ENCODE results near the gene GNB5. TPM values are rescaled to one million over a fixed set of nuclear protein-coding genes. Genes with fewer than 3 reads are reported as not detected.
"Not testable (repeated sequence)": the region's sequence is repeated elsewhere in the genome, so short reads cannot be mapped to it uniquely, and the experiment has no call there.

The GNB5 gene
- total RNA-seq, 1 experiment from 2014 or later = 29.8 TPM

DNA sequence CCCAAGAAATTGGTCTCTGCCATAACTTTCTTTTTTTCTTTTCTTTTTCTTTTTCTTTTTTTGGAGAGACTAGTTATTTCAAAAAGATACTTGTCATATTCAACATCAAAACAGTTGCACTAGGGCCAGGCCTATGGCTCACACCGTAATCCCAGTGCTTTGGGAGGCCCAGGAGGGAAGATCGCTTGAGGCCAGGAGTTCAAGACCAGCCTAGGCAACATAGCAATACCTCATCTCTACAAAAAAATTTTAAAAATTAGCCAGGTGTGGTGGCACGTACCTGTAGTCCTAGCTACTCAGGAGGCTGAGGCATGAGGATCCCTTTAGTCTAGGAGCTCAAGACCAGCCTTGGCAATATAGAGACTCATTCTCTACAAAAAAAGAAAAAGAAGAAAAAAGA is 49.0 kb upstream of the GNB5 start:
- H3K27ac Mint-ChIP-seq = no peak overlapping the region
- Histone ChIP-seq H2BK120ac (ENCODE audit: low read depth, low read length, poor library complexity, severe bottlenecking) (no peak overlapping the region), H2BK5ac (ENCODE audit: insufficient read length, low read length) (no peak overlapping the region), H3K79me2 (ENCODE audit: insufficient read depth, low read length) (no peaks in the 10 kb centered on the region), H3K56ac (ENCODE audit: insufficient read length, low read depth, low read length) (no peak overlapping the region), H3K18ac (ENCODE audit: insufficient read length, low read depth, low read length) (no peak overlapping the region), H3T11ph (ENCODE audit: low read length) (no peak overlapping the region), H4K5ac (ENCODE audit: insufficient read length, low read depth, low read length) (no peak overlapping the region), H3K4me2 (ENCODE audit: insufficient read depth, insufficient read length, low read length) (no peak overlapping the region), H3K79me1 (ENCODE audit: insufficient read depth, low read depth, low read length, poor library complexity, severe bottlenecking) (no peaks in the 10 kb centered on the region), H2BK12ac (ENCODE audit: insufficient read length, low read depth, low read length) (no peak overlapping the region), H3K23ac (ENCODE audit: insufficient read length, low read depth, low read length) (no peak overlapping the region), H3K27me3 (ENCODE audit: insufficient read depth, low read length) (no peaks in the 10 kb centered on the region), H4K91ac (ENCODE audit: insufficient read length, low read depth, low read length) (no peak overlapping the region), H2BK20ac (ENCODE audit: low read depth, low read length, poor library complexity, severe bottlenecking) (no peak overlapping the region), H3K27ac (ENCODE audit: insufficient read length, low read depth, low read length) (no peak overlapping the region), H4K20me1 (ENCODE audit: control insufficient read depth, insufficient read depth, insufficient read length) (no peaks in the 10 kb centered on the region), H2AFZ (ENCODE audit: low read length) (no peak overlapping the region), H2AK5ac (ENCODE audit: insufficient read length, low read length) (no peak overlapping the region), H2BK15ac (ENCODE audit: low read depth, low read length) (no peak overlapping the region), H3K4me1 (ENCODE audit: insufficient read depth, low read length) (no peaks in the 10 kb centered on the region), H3K9me3 (ENCODE audit: control insufficient read depth, low read depth, low read length) (no peaks in the 10 kb centered on the region), H3K9ac (ENCODE audit: extremely low read depth, insufficient read length, low read length) (no peak overlapping the region), H4K8ac (replicated peaks; ENCODE audit: insufficient read length, low read depth, low read length) (no peak overlapping the region), H3K23me2 (ENCODE audit: insufficient read length, low read depth, low read length, poor library complexity, severe bottlenecking) (no peaks in the 10 kb centered on the region), H3K4ac (ENCODE audit: low read depth, low read length) (no peak overlapping the region), H3K14ac (ENCODE audit: insufficient read depth, low read length) (no peak overlapping the region)
- H3K27me3 Mint-ChIP-seq (ENCODE audit: low read depth) = no peaks in the 10 kb centered on the region
- H3K36me3 Mint-ChIP-seq (ENCODE audit: insufficient read depth in 1 of 3, low read depth in 3 of 3) = peaks cover 19 to 80% (median 78%) of the 10 kb centered on the region in 3 experiments; a peak in 6 of 7 replicates
- H3K9me3 Mint-ChIP-seq = no peaks in the 10 kb centered on the region; a peak in 1 of 5 replicates
- no peak for DNase-seq
- H3K4me1 Mint-ChIP-seq = no peaks in the 10 kb centered on the region
- TF ChIP-seq, protein P1, sequence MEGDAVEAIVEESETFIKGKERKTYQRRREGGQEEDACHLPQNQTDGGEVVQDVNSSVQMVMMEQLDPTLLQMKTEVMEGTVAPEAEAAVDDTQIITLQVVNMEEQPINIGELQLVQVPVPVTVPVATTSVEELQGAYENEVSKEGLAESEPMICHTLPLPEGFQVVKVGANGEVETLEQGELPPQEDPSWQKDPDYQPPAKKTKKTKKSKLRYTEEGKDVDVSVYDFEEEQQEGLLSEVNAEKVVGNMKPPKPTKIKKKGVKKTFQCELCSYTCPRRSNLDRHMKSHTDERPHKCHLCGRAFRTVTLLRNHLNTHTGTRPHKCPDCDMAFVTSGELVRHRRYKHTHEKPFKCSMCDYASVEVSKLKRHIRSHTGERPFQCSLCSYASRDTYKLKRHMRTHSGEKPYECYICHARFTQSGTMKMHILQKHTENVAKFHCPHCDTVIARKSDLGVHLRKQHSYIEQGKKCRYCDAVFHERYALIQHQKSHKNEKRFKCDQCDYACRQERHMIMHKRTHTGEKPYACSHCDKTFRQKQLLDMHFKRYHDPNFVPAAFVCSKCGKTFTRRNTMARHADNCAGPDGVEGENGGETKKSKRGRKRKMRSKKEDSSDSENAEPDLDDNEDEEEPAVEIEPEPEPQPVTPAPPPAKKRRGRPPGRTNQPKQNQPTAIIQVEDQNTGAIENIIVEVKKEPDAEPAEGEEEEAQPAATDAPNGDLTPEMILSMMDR (conservative IDR thresholded peaks at IDR 0.05) = no peak
- no peak overlapping the region for H3K4me3 Mint-ChIP-seq
- no CpG with 5 or more reads among the region's 3 CpGs for WGBS (ENCODE audit: extremely low coverage, insufficient read length, low lambda C conversion rate)

DNA sequence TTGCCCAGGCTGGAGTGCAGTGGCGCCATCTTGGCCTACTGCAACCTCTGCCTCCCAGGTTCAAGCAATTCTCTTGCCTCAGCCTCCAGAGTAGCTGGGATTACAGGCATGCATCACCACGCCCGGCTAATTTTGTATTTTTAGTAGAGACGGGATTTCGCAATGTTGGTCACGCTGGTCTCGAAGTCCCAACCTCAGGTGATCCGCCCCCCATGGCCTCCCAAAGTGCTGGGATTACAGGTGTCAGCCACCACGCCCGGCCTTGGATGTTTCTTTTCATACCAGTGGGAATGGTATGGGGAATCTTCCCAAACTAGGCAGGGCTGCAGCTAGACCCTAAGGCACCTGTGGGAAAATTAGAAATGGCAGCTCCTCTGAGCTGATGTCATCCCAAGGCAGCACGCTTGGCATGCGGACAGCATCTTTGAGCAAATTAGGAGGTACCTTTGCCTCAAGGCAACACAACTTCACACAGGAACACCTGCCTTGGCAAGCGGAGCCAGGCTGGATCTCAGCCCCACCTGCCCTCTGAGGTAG is 47.9 kb upstream of the GNB5 start:
- H3K27ac Mint-ChIP-seq; H2BK120ac ChIP-seq (ENCODE audit: low read depth, low read length, poor library complexity, severe bottlenecking); H3K79me2 ChIP-seq (ENCODE audit: insufficient read depth, low read length); DNase-seq; H3K9me3 Mint-ChIP-seq; H2AK5ac ChIP-seq (ENCODE audit: insufficient read length, low read length); H3K4me1 Mint-ChIP-seq; H3K4ac ChIP-seq (ENCODE audit: low read depth, low read length); H4K8ac ChIP-seq (replicated peaks; ENCODE audit: insufficient read length, low read depth, low read length); H3K79me1 ChIP-seq (ENCODE audit: insufficient read depth, low read depth, low read length, poor library complexity, severe bottlenecking); H3K23ac ChIP-seq (ENCODE audit: insufficient read length, low read depth, low read length); H4K5ac ChIP-seq (ENCODE audit: insufficient read length, low read depth, low read length); H3K4me1 ChIP-seq (ENCODE audit: insufficient read depth, low read length); H3K4me2 ChIP-seq (ENCODE audit: insufficient read depth, insufficient read length, low read length); H3T11ph ChIP-seq (ENCODE audit: low read length); H3K9ac ChIP-seq (ENCODE audit: extremely low read depth, insufficient read length, low read length); H3K4me3 Mint-ChIP-seq; H3K9me3 ChIP-seq (ENCODE audit: control insufficient read depth, low read depth, low read length); H2BK5ac ChIP-seq (ENCODE audit: insufficient read length, low read length); H4K91ac ChIP-seq (ENCODE audit: insufficient read length, low read depth, low read length); H2BK20ac ChIP-seq (ENCODE audit: low read depth, low read length, poor library complexity, severe bottlenecking); H2BK12ac ChIP-seq (ENCODE audit: insufficient read length, low read depth, low read length); H3K27ac ChIP-seq (ENCODE audit: insufficient read length, low read depth, low read length); H3K18ac ChIP-seq (ENCODE audit: insufficient read length, low read depth, low read length); H2BK15ac ChIP-seq (ENCODE audit: low read depth, low read length); H3K23me2 ChIP-seq (ENCODE audit: insufficient read length, low read depth, low read length, poor library complexity, severe bottlenecking); H3K27me3 Mint-ChIP-seq (ENCODE audit: low read depth); H3K56ac ChIP-seq (ENCODE audit: insufficient read length, low read depth, low read length); H4K20me1 ChIP-seq (ENCODE audit: control insufficient read depth, insufficient read depth, insufficient read length); H3K27me3 ChIP-seq (ENCODE audit: insufficient read depth, low read length); H3K14ac ChIP-seq (ENCODE audit: insufficient read depth, low read length); H2AFZ ChIP-seq (ENCODE audit: low read length): not testable (repeated sequence)
- peaks cover 16 to 79% (median 76%) of the 10 kb centered on the region in 3 experiments; a peak in 6 of 7 replicates for H3K36me3 Mint-ChIP-seq (ENCODE audit: insufficient read depth in 1 of 3, low read depth in 3 of 3)
- no CpG with 5 or more reads among the region's 13 CpGs for WGBS (ENCODE audit: extremely low coverage, insufficient read length, low lambda C conversion rate)

All from H9 (cell line).